MM.1S (cell line): Measurements from ENCODE around the gene FBXO3.

Experiments used
- DNase-seq: peaks from one replicate; pipeline ENCODE4 v3.0.0-alpha.2; 2015
- H2AFZ ChIP-seq: fragments of 300-600 bp; sonication (generic); 2 replicates; pipeline ENCODE4 v1.6.0; 2016; ENCODE audit warnings: antibody characterized with exemption, low read length
- H3F3A ChIP-seq: fragments of 300-600 bp; sonication (generic); 2 replicates; pipeline ENCODE4 v1.6.1; 2016; ENCODE audit warnings: mild to moderate bottlenecking, antibody characterized with exemption, low read length, moderate library complexity, mixed read lengths; ENCODE audit not compliant: insufficient read depth
- H3K27ac ChIP-seq: fragments of 300-600 bp; sonication (generic); 2 replicates; pipeline ENCODE4 v1.5.1; 2016; ENCODE audit warnings: mild to moderate bottlenecking, low read length
- H3K27me3 ChIP-seq: fragments of 300-600 bp; sonication (generic); replicated peaks from 2 replicates; pipeline ENCODE4 v1.6.0; 2016; ENCODE audit warnings: low read length; ENCODE audit not compliant: insufficient read depth
- H3K36me3 ChIP-seq: fragments of 300-600 bp; sonication (generic); replicated peaks from 2 replicates; pipeline ENCODE4 v1.6.1; 2016; ENCODE audit warnings: mild to moderate bottlenecking, low read length, mixed read lengths; ENCODE audit not compliant: insufficient read depth
- H3K4me1 ChIP-seq: fragments of 300-600 bp; sonication (generic); 2 replicates; pipeline ENCODE4 v1.6.1; 2016; ENCODE audit warnings: low read length, mixed read lengths
- H3K4me2 ChIP-seq: fragments of 300-600 bp; sonication (generic); 2 replicates; pipeline ENCODE4 v1.6.0; 2016; ENCODE audit warnings: low read depth, low read length
- H3K4me3 ChIP-seq: fragments of 300-600 bp; sonication (generic); 2 replicates; pipeline ENCODE4 v1.5.1; 2016; ENCODE audit warnings: low read length, mixed read lengths
- H3K79me2 ChIP-seq: fragments of 300-600 bp; sonication (generic); 2 replicates; pipeline ENCODE4 v1.6.1; 2016; ENCODE audit warnings: mixed run types, low read length, mixed read lengths
- H3K9ac ChIP-seq: fragments of 300-600 bp; sonication (generic); 2 replicates; pipeline ENCODE4 v1.6.1; 2016; ENCODE audit warnings: low read length, mixed read lengths
- H3K9me2 ChIP-seq: fragments of 300-600 bp; sonication (generic); replicated peaks from 2 replicates; pipeline ENCODE4 v1.6.1; 2016; ENCODE audit warnings: mild to moderate bottlenecking, low read length, mixed read lengths; ENCODE audit not compliant: insufficient read depth
- H3K9me3 ChIP-seq: fragments of 300-600 bp; sonication (generic); replicated peaks from 2 replicates; pipeline ENCODE4 v1.6.1; 2016; ENCODE audit warnings: mild to moderate bottlenecking, low read length, mixed read lengths; ENCODE audit not compliant: insufficient read depth
- H4K20me1 ChIP-seq: fragments of 300-600 bp; sonication (generic); 2 replicates; pipeline ENCODE4 v1.6.1; 2016; ENCODE audit warnings: mild to moderate bottlenecking, low read length, moderate library complexity, mixed read lengths; ENCODE audit not compliant: insufficient read depth
- EZH2 ChIP-seq: fragments of 300-600 bp; sonication (generic); optimal IDR thresholded peaks from 2 replicates; pipeline ENCODE3; 2017; ENCODE audit warnings: low read depth, mild to moderate bottlenecking, antibody characterized with exemption, low read length, mixed read lengths
- EZH2phosphoT487 ChIP-seq: fragments of 300-600 bp; sonication (generic); IDR thresholded peaks from 2 replicates; pipeline ENCODE4 v1.6.1; 2018; ENCODE audit warnings: antibody characterized with exemption, low read length
- TF ChIP-seq, protein P1 (sequence below): fragments of 300-600 bp; sonication (generic); IDR thresholded peaks from 2 replicates; pipeline ENCODE4 v1.5.1; 2016; ENCODE audit warnings: antibody characterized with exemption, low read length, mixed read lengths

The FBXO3 gene

DNA sequence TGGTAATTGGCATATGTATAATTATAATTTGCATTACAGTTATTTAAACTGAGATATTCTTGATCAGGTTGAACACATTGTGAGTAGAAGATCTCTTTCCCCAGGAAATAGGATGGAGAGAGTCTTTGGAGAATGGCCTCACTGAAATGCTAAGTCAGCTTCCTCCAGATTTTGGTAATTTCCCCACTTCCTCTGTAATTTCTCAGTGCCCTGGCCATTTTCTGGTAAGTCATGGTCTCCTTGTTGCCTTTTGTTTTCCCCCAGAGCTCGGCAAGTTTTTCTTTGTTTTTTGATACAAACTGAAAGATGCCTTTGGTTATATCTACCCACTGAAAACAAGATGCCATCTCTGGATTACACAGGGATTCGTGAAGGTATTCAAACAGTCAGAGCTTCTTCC is 12.8 kb upstream of the FBXO3 start:
- no peaks in the 10 kb centered on the region for H3K9me2 ChIP-seq
- no peak overlapping the region for H3K27ac ChIP-seq
- DNase-seq = no peak
- no peak overlapping the region for H3K9ac ChIP-seq
- H3K4me2 ChIP-seq = no peak overlapping the region
- 0 out of 2 replicates have a peak, but pooled peaks cover 5% of the 10 kb centered on the region for H3K4me1 ChIP-seq
- H2AFZ ChIP-seq = no peak overlapping the region
- no peak for TF ChIP-seq EZH2
- TF ChIP-seq, protein P1, sequence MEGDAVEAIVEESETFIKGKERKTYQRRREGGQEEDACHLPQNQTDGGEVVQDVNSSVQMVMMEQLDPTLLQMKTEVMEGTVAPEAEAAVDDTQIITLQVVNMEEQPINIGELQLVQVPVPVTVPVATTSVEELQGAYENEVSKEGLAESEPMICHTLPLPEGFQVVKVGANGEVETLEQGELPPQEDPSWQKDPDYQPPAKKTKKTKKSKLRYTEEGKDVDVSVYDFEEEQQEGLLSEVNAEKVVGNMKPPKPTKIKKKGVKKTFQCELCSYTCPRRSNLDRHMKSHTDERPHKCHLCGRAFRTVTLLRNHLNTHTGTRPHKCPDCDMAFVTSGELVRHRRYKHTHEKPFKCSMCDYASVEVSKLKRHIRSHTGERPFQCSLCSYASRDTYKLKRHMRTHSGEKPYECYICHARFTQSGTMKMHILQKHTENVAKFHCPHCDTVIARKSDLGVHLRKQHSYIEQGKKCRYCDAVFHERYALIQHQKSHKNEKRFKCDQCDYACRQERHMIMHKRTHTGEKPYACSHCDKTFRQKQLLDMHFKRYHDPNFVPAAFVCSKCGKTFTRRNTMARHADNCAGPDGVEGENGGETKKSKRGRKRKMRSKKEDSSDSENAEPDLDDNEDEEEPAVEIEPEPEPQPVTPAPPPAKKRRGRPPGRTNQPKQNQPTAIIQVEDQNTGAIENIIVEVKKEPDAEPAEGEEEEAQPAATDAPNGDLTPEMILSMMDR = no peak
- no peak for TF ChIP-seq EZH2phosphoT487
- no peak overlapping the region for H3K4me3 ChIP-seq
- no peaks in the 10 kb centered on the region for H3K9me3 ChIP-seq
- no peaks in the 10 kb centered on the region for H3K27me3 ChIP-seq
- no peaks in the 10 kb centered on the region for H3K36me3 ChIP-seq
- H3F3A ChIP-seq = no peaks in the 10 kb centered on the region
- H3K79me2 ChIP-seq = no peaks in the 10 kb centered on the region
- H4K20me1 ChIP-seq = no peaks in the 10 kb centered on the region

DNA sequence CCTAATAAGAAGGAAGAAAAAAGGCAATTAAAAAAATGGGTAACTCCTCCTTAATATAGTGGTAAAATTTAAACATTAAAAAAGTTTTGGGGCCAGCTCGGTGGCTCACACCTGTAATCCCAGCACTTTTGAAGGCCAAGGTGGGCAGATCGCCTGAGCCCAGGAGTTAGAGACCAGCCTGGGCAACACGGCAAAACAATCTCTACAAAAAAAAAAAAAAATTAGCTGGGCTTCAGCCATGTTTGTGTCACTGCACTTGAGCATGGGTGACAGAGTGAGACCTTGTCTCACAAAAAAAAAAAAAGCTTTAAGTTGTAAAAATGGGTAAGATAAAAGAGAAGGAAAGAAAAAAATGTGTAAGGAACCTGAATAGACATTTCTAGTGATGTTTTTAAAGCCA is 11.3 kb upstream of the FBXO3 start:
- no peaks in the 10 kb centered on the region for H3K9me2 ChIP-seq
- H3F3A ChIP-seq = no peaks in the 10 kb centered on the region
- 0 out of 2 replicates have a peak, but pooled peaks cover 5% of the 10 kb centered on the region for H3K4me1 ChIP-seq
- H3K9ac ChIP-seq = no peak overlapping the region
- H3K79me2 ChIP-seq = no peaks in the 10 kb centered on the region
- TF ChIP-seq EZH2phosphoT487 (no peak), EZH2 (no peak)
- TF ChIP-seq, protein P1 = no peak
- no peaks in the 10 kb centered on the region for H3K9me3 ChIP-seq
- H3K36me3 ChIP-seq = no peaks in the 10 kb centered on the region
- no peaks in the 10 kb centered on the region for H4K20me1 ChIP-seq
- H3K27ac ChIP-seq = no peak overlapping the region
- no peaks in the 10 kb centered on the region for H3K27me3 ChIP-seq
- no peak overlapping the region for H3K4me2 ChIP-seq
- H3K4me3 ChIP-seq = no peak overlapping the region
- no peak for DNase-seq
- H2AFZ ChIP-seq = no peak overlapping the region

DNA sequence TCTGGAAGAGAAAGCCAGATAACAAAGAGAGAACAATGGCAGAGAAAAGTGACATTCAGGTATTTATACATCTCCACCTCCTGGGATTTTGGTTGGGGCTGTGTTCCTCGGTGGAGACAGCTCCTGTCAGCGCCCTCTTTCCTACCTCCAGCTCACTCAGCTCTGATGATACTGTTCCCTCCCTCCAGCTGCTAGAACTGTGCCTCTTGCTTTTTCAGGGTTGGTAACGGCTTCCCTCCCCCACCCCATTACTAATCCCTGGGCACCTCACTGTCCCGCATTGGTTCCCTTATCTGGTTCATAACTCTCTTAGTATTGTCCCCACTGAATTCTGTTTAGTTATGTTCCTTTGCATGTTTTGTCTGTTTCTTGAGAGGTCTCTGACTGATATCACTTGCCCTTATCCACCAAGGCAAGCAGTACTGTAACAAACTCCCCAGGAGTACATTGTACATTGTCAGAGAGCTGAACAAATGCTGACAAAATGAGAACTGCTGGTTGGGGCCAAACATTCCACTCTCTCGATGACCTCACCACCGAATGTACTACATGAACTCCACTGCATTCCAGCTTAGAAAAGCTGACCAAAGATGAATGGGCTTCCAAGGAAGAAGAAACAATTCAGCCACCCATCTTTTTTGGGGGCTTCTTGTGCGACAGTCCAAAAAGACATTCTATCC is 5.7 kb upstream of the FBXO3 start:
- TF ChIP-seq, protein P1 = no peak
- TF ChIP-seq EZH2 (no peak), EZH2phosphoT487 (no peak)
- H3K79me2 ChIP-seq = no peaks in the 10 kb centered on the region; the same call in 1 of the 2 replicates
- H3K9ac ChIP-seq = no peak overlapping the region
- peaks cover 28% of the 10 kb centered on the region for H3K4me1 ChIP-seq
- no peak overlapping the region for H3K4me3 ChIP-seq
- no peaks in the 10 kb centered on the region for H3K9me2 ChIP-seq
- no peak overlapping the region for H3K27ac ChIP-seq
- H2AFZ ChIP-seq = no peak overlapping the region
- H3K27me3 ChIP-seq = 0 out of 2 replicates have a peak, but pooled peaks cover 2% of the 10 kb centered on the region
- H3K4me2 ChIP-seq = no peak overlapping the region
- no peak for DNase-seq
- H3K36me3 ChIP-seq = no peaks in the 10 kb centered on the region
- H3K9me3 ChIP-seq = no peaks in the 10 kb centered on the region
- no peaks in the 10 kb centered on the region for H4K20me1 ChIP-seq
- H3F3A ChIP-seq = peaks cover 13% of the 10 kb centered on the region; the same call in 1 of the 2 replicates
